ENCODE results near the gene BRSK2.

Gene BRSK2

DNA sequence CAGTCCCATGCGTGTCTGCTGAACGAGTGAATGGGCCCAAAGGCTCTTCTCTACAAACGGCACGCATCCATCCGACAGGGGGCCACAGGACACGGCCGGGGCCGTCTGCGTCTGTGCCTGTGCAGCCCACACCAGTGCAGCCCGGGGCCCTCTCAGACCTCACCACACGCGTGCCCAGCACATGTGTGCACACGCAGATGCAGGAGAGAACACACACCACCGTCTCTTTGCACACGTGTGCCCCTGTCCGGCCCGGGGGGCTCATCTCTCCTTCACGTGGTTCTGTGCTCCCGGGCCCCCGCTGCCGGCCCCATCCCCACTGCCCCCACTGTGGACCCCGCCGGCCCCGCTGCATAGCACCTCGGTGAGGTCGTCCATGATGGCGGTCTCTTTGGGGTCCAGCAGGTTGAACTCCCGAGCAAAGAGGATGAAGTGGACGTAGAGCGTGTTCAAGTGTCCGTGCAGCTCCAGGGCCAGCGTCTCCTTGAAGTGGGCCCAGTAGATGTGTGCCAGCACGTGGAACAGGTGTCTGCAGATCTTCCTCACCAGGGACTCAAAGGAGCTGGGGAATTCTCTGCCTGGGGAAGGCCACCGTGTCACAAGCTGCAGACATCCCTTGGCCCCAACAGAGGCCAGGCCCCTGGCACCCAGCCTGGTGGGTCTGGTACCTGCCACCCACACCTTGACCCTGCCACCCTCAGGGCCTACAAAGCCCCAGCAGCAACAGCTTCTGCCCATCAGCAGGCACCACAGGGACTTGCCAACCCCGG lies 80.4 kb downstream of the BRSK2 start:
- DNase-seq: no peak

DNA sequence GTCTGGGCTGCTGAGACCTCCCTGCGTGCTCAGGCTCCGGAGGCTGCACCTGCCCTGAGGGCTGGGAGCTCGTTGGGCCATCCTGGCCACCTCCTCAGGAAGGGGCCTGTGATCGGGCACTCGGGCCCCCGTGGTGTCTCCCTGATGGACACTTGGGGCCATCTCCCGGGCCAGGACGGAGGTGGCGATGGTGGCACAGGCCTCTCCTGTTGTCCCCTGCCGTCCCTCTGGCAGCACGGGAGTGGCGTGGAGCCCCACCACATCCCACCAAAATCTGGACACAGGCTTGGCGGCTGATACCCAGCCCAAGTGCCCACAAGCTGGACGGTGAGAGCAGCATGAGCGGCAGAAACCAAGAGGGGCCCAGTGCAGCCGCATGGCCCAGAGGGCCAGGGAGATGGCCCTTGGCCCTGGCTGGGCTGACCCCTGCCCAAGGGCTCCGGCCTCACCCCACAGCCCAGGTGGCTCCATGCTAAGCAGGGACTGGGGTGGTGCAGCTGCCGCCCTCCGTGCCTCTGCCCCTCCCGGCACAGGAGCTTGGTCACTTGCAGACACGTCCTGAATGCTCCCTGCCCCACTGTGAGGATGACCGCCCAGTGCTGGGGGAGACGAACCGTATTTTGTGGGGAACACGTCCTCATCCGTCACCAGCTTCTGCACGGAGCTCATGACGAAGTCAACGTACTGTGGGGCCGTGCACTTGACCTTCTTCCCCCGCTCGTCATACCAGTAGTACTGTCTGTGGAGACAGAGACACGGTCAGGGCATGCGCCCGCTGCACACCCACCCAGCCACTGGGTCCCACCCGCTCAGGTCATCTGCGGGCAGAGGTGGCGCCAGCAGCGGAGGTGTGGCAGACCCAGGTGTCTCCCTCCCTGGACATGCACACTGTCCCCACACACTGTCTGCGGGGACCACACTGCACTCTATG lies 81.2 kb downstream of the BRSK2 start:
- DNase-seq: no peak

DNA sequence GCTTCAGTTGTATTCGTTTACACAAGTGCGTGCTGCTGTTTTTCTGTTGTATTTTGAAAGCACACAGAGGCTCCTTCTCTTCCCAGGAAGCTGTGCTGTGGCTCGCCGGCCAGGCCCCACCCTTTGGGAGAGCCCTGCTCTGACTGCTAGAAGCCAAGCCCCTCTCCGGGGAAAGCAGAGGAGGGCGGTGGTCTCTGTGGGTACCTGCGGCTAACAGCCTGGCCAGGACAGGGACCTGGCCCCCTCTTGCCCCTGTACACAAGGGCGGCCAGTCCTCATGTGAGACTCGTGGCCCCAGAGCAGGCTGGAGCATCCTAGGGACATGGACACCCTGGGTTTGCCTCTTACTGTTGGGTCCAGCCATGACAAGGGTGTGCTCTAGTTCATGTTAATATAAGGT lies 82.0 kb downstream of the BRSK2 start:
- DNase-seq: no peak

DNA sequence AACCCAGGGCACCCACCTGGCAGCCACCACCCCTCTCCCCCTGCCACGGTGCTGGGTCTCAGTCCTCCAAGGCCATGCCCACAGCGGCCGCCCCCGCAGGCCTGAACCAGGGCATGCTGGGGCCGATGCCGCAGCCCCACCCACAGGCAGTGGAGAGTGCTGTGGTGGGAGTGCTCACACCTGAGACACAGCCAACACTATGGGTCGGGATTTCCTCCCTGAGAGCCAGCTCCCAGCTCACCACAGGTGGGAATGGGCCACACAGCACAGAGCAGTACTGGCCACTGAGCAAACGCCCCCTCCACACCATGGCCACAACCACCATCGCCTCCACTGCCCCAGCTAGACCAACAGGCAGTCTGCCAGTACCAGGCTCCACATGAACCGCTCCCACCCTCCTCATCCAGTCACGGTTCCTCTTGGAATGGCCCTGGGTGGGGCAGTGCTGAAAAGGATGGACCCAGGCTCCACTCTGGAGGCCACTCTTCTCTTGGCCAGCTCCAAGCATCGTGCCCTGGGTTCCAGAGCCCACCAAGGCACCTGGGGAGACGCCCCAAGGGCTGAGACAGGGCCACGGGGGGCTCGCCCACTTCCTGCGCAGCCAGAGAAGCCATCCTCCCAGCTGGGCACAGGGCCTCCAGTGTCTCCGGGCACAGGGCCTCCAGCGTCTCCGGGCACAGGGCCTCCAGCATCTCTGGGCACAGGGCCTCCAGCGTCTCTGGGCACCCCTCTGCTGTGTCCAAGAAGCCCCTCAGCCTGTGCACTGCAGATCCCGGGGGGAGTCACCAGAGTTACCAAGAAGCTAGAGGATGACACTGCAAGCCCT lies 82.7 kb downstream of the BRSK2 start:
- no peak for DNase-seq

DNA sequence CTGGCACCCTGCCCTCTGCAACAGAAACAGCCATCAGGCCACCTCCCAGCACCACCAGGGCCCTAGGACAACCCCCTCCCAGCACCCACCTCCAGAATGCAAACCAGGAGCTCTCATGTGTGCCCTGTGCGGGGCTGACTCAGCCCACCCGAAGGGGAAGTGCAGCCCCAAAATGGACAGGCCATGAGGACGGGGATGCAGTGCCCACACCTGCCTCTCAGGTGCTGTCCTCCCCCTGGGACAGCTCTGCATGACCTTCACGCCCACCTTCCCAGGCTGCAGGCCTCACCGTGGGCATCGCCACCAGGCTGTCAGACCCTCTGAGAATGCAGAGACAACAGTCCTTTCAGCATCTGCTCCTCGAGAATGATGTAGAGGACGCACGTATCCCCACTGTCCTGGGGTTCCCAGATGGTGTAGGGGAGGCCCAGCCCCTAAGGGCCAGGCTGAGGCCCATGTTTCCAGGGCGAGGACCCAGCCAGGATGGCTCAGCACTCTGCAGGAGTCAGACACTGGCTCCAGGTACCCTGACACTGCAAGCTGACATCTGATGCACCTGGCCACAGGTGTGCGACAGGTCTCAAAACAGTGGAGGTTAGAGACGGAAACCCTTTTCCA lies 83.4 kb downstream of the BRSK2 start:
- DNase-seq: no peak

DNA sequence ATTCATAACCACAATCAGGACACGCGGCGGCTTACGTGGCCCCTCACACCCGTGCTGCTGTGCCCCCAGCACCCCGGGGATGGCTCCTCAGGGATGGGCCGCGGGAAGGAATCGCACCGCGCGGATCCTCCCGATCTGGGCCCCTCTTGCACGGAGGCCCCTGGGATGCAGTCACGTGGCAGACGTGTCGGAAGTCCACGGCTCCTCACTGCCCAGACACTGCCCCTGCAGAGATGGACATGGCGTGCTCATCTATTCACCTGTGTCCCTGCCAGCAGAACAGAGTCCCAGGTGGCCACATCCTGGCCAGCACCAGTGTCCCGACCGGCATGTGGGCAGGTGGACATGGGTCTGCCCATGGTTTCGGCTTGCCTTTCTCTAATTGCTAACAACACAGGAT lies 84.1 kb downstream of the BRSK2 start:
- DNase-seq: no peak

DNA sequence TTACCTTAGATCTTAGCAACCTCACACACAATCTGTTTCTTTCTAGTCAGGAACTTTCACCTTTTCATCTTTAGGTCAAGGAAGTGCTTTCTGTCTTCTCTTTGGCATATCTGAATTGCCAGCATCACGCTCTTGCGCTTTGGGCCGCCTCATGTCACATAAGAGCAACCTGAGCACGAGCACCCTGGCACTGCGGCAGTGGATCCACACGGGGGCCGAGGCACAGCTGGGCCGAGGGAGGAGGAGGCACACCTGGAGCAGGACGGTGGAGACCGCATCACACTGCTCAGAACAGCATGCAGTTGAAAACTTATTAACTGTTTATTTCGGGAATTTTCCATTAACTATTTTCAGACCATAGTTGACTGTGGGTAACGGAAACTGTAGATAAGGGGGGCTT lies 86.1 kb downstream of the BRSK2 start:
- no peak for DNase-seq

DNA sequence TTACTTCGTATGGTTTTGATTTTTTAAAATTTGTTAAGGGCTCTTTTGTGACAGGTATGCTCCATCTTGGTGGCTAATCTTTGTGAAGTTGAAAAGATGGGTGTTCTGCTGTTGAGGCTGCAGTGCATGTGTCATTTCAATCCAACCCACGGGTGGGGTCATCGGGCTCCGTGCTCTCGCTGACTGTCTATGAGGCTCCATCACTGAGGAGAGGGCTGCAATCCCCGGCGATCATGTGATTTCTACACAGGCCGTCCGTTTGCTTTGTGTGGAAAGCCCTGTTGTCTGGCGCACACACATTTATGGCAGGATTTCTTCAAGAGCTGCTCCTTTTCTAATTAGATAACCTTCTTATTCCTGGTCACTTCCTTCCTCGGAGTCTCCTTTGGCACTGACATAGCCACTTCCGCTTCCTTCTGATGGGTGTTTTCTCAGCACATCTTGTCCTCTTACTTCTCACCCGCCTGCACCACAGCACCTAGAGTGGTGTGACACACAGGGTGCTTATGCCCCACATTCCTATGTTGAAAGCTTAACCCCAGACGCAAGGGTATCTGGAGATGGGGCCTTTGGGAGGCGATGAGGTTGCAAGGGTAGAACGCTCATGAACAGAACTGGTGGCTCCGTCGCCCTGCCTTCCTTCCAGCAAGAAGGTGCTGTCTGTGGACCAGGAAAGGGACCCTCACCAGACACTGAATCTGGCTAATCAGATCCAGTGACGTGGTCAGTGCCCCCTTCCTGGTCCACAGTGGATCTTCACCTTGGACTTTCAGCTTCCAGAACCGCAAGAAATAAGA lies 87.4 kb downstream of the BRSK2 start:
- DNase-seq: no peak

DNA sequence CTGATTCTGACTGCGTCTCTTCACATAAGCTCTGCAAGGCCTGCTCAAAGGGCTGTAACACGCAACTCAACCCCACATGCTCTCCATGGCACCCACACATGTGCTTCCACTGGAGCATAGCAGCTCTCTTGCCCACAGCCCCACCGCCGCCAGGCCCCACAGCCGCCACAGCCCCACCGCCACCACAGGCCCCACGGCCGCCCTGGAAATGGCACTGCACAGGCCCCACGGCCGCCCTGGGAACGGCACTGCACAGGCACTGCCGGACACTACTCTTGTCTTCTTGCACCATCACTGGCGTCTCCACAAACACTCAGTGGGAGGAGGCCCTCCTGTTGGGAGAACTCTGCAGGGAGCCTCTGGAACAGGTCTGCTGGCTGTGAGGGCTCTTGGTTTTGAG lies 88.3 kb downstream of the BRSK2 start:
- no peak for DNase-seq

DNA sequence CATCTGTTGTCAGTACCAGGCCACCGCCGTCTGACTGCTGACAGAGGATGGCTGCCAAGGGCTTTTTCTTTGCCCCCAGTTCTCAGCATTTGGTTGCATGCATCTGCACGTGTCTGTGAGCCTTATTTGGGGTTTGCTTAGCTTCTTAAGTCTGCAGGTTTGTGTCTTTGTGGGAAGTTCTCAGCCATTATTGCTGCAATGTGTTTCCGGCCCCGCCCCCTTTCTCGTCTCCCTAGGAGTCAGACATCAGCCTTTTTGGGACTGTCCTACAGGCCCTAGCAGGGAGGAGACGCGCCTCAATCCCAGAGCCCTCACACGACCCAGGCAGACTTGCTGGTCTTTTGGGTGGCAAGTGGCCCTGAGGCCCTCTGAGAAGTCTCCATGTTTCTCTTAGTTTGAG lies 88.8 kb downstream of the BRSK2 start:
- DNase-seq: no peak

DNA sequence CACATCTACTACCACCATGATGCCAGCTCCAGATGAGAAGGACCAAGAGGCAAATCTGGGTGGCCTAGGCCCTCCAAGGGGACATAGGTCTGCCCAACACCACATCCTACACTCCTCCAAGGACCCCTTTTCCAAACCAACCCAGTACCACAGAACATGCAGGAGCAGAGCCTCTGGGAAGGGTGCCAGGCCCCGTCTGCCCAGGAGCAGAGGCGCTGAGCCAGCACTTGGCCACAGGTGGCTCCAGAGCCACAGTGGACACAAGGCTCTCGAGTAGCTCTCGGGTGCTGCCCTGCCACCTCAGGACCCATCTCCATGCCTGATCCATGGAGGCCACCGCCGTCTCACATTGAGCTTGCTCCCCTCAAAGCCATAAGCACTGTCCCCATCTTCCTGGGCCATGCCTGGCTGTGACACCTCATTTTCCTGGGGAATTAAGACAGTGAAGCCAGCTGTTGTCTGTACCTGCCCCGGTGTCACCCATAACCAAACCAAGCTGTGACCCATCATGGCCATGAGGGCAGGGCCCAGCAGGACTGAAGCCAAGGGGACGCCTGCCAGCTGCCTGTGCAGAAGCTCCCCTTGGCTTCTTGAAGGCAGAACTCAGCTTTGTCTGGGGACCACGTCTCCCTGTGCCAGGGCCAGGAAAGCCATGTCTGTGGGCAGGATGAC lies 89.4 kb downstream of the BRSK2 start:
- DNase-seq: no peak

DNA sequence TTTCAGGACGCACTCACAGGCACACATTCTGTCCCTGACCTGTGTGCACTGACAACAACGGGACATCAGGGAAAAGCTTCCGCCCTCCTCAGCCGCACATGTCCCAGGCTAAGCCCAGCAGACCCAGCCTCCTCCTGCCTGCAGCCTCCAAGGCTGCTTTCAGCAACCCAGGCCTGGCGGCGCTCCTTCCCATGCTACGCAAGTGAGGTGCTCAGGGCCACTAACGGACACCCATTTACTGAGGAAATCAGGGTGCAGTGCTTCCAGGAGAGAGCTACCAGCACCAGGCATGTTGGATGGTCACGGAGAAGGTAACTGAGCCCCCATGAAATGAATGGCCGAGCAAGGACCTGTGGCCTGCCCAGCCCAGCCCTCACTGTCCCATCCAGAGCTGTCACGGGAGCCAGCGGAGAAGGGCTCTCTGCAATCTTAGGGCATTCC lies 90.0 kb downstream of the BRSK2 start:
- no peak for DNase-seq

DNA sequence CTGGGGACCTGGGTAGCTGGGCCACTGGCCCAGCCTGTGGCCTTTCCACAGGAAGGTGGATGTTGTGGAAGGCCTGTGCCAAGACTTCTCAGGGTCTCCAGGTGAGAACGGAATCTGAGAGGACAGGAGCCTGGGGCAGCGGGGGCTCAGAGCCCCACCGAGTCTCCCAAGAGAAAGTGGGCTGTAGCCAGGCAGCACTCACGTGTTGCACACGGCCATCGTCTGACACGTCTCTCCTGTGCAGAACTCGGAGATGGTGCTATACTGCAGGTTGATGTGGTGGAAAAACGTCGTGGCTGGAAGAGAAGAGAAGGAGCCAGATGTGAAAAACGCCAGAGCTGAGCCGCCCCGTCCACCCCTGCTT lies 90.4 kb downstream of the BRSK2 start:
- no peak for DNase-seq

DNA sequence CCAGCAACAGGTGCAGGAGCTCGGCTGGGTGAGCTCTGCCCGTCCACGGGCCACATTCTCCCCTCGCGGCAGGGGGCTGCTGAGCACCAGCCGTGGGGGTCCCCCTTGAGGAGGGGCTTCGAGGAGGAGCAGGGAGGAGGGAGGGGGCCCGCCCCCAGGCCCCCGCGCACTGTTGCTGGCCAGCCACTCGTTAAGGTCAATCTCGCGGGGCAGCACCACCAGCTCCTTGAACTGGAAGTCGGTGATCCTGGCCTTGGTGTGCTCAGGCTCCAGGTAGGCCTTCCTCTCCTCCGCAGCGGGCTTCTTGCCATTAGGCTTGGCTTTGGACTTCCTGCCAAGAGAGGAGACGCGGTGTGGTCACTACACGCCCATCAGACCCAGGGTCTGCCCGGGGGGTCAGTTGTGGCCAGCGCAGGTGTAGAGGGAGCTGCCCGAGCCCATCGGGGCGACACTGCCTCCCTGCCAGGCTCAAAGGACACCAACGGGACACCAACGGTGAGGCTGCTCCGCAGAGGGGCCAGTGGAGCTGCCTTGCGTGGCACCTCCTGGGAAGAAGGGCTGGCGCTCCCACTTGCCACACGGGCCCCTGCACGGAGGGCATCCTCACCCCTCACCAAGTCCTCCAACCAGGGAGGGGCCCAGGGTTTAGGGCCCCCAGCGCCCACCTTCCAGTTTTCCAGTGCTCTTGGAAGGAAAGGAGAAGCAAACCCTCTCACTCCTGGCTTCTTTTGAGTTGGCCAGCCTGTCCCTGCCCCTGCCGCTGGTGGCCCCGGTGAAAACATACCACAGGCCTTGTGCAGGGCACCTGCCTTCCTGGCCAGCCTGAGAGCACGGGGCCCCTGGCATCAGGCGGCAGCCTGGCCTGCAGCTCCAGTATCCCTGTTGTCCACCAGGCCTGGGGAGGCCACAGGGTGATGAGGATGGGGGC lies 91.1 kb downstream of the BRSK2 start:
- no peak for DNase-seq

DNA sequence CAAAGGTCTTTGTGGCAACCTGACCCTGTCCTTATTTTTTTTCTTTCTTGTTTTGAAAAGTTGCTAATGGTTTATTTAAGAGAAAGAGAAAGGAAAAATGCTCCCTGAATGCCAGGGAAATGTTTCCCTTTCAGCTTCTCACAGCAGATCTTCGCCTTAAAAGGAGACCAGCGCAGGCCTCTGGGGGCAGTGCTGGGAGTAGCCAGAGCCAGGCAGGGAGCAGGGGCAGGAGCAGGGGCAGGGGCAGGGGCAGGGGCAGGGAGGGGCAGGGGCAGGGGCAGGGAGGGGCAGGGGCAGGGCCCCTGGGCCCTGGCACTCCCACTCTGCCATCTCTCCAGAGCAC lies 91.7 kb downstream of the BRSK2 start:
- DNase-seq: no peak

DNA sequence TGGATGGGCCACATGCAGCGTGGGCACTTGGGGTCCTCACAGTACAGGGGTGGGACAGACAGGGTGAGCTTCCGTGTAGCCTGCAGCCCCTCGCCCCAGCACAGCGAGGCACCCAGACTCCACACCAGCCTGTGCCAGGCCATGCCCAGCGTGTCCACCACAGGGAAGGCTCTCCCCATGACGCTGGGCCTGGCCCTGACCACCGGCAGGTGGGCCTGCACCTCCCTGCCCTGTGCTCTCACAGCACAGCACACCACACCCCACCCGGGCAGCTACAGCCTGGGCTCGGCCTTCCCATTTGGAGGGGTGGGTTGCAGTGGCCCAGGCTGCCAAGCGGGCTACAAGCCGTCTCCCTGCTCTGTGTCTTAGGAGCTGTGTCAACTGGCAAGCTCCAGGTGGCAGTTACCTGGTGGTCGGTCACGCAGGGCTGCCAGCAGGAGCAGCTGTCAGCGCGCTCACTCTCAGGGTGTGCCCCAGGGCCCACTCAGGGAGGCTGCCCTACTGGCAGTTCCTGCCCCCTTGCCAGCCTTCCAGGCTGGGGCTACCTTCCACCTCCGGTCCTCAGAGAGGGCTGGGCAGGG lies 92.2 kb downstream of the BRSK2 start:
- no peak for DNase-seq

DNA sequence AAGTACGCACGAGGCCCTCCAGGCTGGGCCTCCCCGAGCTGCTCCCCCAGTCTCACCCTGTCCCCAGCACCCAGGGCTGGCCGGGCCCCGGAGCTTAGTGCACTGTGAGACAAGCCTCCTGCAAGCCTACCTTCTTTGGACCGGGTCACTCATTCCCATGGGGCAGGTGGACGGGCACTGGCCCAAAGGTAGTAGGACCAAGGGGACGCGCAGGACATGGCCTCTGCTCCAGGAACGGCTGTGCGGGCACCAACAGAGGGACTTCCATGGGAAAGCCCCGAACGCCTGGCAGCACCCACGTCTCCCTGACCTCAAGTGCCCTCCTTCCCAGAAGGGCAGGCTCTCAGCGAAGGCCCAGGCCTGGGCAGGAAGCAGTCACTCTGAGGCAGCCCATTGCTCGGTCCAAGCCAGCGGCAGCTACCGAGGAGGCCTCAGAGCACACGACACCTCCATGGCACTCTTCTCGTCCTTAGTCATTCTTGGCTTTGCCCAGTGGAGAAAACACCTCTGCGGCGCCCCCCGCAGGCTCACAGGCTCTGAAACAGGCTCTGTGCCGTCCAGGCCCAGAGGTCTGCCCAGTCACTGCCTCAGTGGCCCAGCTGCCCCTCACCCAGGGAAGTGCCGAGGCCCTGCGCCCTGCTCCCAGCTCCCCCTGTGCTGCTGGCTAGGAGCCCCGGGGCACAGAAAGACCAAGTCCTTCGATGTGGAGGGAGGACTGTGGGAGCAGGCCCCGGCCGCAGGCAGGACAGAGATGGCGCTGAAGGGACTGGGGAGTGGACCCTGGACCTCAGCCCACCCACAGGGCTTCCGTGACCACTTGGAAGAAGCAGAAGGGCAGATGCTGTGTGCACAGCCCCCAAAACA lies 93.1 kb downstream of the BRSK2 start:
- DNase-seq: no peak

DNA sequence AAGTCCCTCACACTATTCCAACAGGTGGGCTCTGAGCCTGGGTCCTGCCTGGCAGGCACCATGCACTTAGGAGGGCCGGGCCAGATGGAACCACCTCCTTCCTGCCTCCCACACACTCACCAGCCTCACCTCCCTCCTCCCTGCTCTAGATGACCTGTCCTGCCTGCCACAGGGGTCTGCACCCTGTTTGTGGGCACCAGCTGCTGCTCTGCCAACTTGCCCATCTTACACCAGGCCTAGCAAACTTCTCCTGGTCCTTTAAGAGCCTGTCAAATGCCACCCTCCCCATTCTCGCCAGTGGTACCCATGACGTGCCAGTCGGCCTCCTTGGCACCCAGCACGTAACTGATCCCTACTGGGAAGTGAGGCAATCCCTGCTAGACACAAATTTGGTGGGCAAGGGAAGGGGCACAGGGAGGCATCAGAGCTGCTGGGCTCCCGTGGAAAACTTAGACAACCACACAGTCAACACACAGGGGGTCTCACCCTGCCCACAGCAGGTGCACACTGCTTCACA lies 93.8 kb downstream of the BRSK2 start:
- DNase-seq: no peak

Measured in stimulated activated naive CD4-positive, alpha-beta T cell treated with Interleukin-2 at 50 U/mL for 16 hours (primary cell).